Thyroid gland (tissue), 4 donors: Measurements from ENCODE around the gene SOX13.

ENCODE experiments used
- POLR2A ChIP-seq, 2 donors: fragments of 450-650 bp; IDR thresholded peaks; one replicate each; pipeline ENCODE4 v1.6.1; 2017; ENCODE audit warnings: antibody characterized with exemption in 2 of 2, mild to moderate bottlenecking in 2 of 2, moderate library complexity in 1 of 2
- TF ChIP-seq, protein P1 (sequence below), 6 experiments: fragments of 200-600 bp in 3 of 6; fragments of 450-650 bp in 3 of 6; sonication (generic) in 3 of 6; IDR thresholded peaks; one replicate each; pipeline ENCODE4 v1.5.1; 2016 to 2019; ENCODE audit warnings: antibody characterized with exemption in 6 of 6, mild to moderate bottlenecking in 2 of 6, inconsistent platforms in 1 of 6, moderate library complexity in 1 of 6

DNA sequence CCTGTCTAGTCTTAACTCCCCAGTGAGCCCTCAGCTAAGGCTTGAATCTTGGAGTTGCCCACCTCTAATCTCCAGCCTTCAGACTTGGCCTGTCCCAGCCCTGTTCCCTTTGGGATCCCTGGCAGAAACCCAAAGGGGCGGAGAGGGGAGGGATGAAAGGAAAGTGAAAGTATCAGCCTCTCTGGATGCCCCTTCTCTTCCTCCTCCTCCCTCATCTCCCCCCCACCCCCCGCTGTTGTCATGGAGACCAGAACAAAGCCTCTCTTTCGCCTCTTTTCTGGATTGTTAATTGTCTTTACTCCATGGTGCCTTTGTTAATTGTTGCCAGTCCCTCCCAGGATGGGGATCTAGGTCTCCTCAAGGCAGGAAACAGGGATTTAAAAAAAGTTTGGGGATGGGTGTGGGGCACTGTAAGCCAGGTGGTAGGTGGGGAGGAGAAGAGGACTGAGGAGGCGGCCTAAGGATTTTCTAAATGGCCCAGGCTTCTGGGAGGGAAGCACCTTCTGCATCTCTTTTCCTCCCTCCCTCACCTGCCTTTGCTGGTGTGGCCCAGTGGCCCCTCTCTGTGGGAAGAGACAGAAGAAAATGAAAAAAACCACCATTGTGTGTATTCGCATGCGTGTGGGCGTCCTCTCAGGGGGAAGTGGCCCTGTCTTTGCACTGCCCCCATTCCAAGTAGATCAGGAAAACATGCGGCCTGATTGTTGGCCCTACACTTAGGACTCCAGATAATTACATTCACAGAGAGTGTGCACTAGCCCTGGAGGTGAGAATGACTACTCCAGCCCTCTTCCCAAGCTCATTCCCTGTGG lies 7.5 kb upstream of the SOX13 start:
- TF ChIP-seq, protein P1, sequence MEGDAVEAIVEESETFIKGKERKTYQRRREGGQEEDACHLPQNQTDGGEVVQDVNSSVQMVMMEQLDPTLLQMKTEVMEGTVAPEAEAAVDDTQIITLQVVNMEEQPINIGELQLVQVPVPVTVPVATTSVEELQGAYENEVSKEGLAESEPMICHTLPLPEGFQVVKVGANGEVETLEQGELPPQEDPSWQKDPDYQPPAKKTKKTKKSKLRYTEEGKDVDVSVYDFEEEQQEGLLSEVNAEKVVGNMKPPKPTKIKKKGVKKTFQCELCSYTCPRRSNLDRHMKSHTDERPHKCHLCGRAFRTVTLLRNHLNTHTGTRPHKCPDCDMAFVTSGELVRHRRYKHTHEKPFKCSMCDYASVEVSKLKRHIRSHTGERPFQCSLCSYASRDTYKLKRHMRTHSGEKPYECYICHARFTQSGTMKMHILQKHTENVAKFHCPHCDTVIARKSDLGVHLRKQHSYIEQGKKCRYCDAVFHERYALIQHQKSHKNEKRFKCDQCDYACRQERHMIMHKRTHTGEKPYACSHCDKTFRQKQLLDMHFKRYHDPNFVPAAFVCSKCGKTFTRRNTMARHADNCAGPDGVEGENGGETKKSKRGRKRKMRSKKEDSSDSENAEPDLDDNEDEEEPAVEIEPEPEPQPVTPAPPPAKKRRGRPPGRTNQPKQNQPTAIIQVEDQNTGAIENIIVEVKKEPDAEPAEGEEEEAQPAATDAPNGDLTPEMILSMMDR (IDR thresholded peaks at IDR 0.05), result no peak
- TF ChIP-seq POLR2A (IDR thresholded peaks at IDR 0.05), result no peak
